Lung (tissue), 12 donors: ENCODE data around the gene ABHD4. TPM values are rescaled to one million over a fixed set of nuclear protein-coding genes. Genes with fewer than 3 reads are reported as not detected.

ENCODE experiments used
- ATAC-seq: fragments of 200-7000 bp; cut with Tn5 transposase; one replicate; pipeline ENCODE4 v1.9.1; 2020; ENCODE audit warnings: moderate number of reproducible peaks; ENCODE audit not compliant: insufficient read depth, low FRiP score
- DNase-seq, 3 donors: peaks; one replicate each; pipeline ENCODE4 v3.0.0-alpha.2; 2013 to 2017
- H3K27ac ChIP-seq, 2 donors: one replicate each; pipeline ENCODE4 v1.5.1; 2013; ENCODE audit warnings: mild to moderate bottlenecking in 2 of 2, moderate library complexity in 2 of 2, control low read depth in 1 of 2, inconsistent platforms in 1 of 2, low read depth in 1 of 2, low read length in 1 of 2
- H3K27me3 ChIP-seq, 3 donors: one replicate each; pipeline ENCODE4 v1.5.1; 2013; ENCODE audit warnings: low read length in 2 of 3; ENCODE audit not compliant: control insufficient read depth in 3 of 3, insufficient read depth in 3 of 3
- H3K36me3 ChIP-seq, 4 donors: one replicate each; pipeline ENCODE4 v1.5.1; 2013; ENCODE audit warnings: low read length in 4 of 4, mild to moderate bottlenecking in 1 of 4, moderate library complexity in 1 of 4; ENCODE audit not compliant: control insufficient read depth in 4 of 4, insufficient read depth in 4 of 4
- H3K4me1 ChIP-seq, 5 donors: one replicate each; pipeline ENCODE4 v1.5.1; 2013; ENCODE audit warnings: low read length in 5 of 5, mild to moderate bottlenecking in 2 of 5, moderate library complexity in 1 of 5; ENCODE audit not compliant: control insufficient read depth in 5 of 5, insufficient read depth in 5 of 5
- H3K4me3 ChIP-seq: one replicate; pipeline ENCODE4 v1.5.1; 2013; ENCODE audit warnings: mild to moderate bottlenecking, control low read depth, moderate library complexity
- H3K9ac ChIP-seq, 2 donors: one replicate each; pipeline ENCODE4 v1.5.1; 2013; ENCODE audit warnings: low read length in 2 of 2, control low read depth in 1 of 2; ENCODE audit not compliant: insufficient read depth in 1 of 2
- H3K9me3 ChIP-seq, 4 donors: one replicate each; pipeline ENCODE4 v1.5.1; 2013; ENCODE audit warnings: low read length in 3 of 4, mild to moderate bottlenecking in 1 of 4, moderate library complexity in 1 of 4; ENCODE audit not compliant: control insufficient read depth in 4 of 4, insufficient read depth in 3 of 4
- WGBS, 2 donors: extraction: QIAGEN DNeasy Blood & Tissue Kit; methylation state at CpG; one replicate each; pipeline ENCODE4 v1.1.7; 2013; 5-methylcytosine and 5-hydroxymethylcytosine counted together
- polyA plus RNA-seq, 2 donors: library from polyadenylated mRNA; stranded (reverse); fragments of 200-250 nt; gene quantifications; one replicate each; pipeline ENCODE4 v1.2.1, GENCODE V29; 2013
- total RNA-seq, 2 donors: library from RNA; depleted of rRNA in 1 of 2; stranded (reverse); fragments of >200 nt in 1 of 2; gene quantifications; one replicate each; pipeline ENCODE4 v1.2.1, GENCODE V29; 2014 to 2021
- TF ChIP-seq, protein P1 (sequence below): IDR thresholded peaks from 2 replicates; pipeline ENCODE4 v1.5.1; 2012; ENCODE audit warnings: mild to moderate bottlenecking; ENCODE audit errors: control extremely low read depth, extremely low read depth
- donor health status: control.
- donor health status: control.
- donor health status: Bipolar disorder and iron deficiency.
- donor health status: healthy.
- donor health status: DM: yes; HTN: yes; CAD: no.

The ABHD4 gene
- total and polyA plus RNA-seq, 4 donors: 14.9 to 34.0 (median 23.9) TPM

- Histone ChIP-seq H3K9ac (no peak overlapping the region), H3K27me3 (no peaks in the 10 kb centered on the region), H3K4me3 (no peak overlapping the region), H3K27ac (no peak overlapping the region), H3K36me3 (no peaks in the 10 kb centered on the region), H3K4me1 (peaks cover 0 to 1% (median 0%) of the 10 kb centered on the region in 5 donors), H3K9me3 (no peaks in the 10 kb centered on the region)
- ATAC-seq (no peak), DNase-seq (peak in 1 of 3 donors; percentile 44)
- TF ChIP-seq, protein P1, sequence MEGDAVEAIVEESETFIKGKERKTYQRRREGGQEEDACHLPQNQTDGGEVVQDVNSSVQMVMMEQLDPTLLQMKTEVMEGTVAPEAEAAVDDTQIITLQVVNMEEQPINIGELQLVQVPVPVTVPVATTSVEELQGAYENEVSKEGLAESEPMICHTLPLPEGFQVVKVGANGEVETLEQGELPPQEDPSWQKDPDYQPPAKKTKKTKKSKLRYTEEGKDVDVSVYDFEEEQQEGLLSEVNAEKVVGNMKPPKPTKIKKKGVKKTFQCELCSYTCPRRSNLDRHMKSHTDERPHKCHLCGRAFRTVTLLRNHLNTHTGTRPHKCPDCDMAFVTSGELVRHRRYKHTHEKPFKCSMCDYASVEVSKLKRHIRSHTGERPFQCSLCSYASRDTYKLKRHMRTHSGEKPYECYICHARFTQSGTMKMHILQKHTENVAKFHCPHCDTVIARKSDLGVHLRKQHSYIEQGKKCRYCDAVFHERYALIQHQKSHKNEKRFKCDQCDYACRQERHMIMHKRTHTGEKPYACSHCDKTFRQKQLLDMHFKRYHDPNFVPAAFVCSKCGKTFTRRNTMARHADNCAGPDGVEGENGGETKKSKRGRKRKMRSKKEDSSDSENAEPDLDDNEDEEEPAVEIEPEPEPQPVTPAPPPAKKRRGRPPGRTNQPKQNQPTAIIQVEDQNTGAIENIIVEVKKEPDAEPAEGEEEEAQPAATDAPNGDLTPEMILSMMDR: no peak
- WGBS, 2 donors: 6 to 44% methylated on average over 2 of the region's 2 CpGs
These were observed 24.9 kb downstream of the ABHD4 start for GRCh38 chr14:22623047-22623446.

DNA sequence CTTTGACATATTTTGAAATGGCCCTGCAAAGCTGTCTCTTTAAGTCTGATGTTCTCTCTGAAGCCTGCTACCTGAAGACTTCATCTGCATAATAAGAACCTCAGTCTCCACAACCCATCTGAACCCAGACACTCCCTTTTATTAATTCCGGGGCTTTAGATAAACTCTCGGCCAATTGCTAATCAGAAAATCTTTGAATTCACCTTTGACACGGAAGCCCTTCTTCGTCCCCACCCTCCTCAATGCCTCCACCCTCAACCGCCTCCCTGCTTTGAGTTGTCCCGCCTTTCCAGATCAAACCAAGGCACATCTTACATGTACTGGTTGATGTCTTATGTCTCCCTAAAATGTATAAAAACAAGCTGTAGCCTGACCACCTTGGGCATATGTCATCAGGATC lies 28.5 kb downstream of the ABHD4 start:
- Histone ChIP-seq H3K27ac (no peak overlapping the region), H3K4me1 (peaks cover 0 to 1% (median 0%) of the 10 kb centered on the region in 5 donors), H3K4me3 (no peak overlapping the region), H3K36me3 (no peaks in the 10 kb centered on the region), H3K9me3 (peaks cover 0 to 2% (median 0%) of the 10 kb centered on the region in 4 donors), H3K9ac (no peak overlapping the region), H3K27me3 (no peaks in the 10 kb centered on the region)
- TF ChIP-seq, protein P1: no peak
- ATAC-seq (no peak), DNase-seq (no peak)
- 93% methylated on average over 6 of the region's 6 CpGs for WGBS, 2 donors

- no peak for DNase-seq
- no peak overlapping the region for H3K4me3 ChIP-seq
- ATAC-seq: no peak
- H3K4me1 ChIP-seq: peaks cover 0 to 1% (median 0%) of the 10 kb centered on the region in 5 donors
- WGBS, 2 donors: 75 to 82% methylated on average over 7 of the region's 7 CpGs
- no peak overlapping the region for H3K9ac ChIP-seq
- H3K36me3 ChIP-seq: no peaks in the 10 kb centered on the region
- peaks cover 0 to 2% (median 0%) of the 10 kb centered on the region in 4 donors for H3K9me3 ChIP-seq
- H3K27ac ChIP-seq: no peak overlapping the region
- TF ChIP-seq, protein P1: no peak
- no peaks in the 10 kb centered on the region for H3K27me3 ChIP-seq
These were observed 29.6 kb downstream of the ABHD4 start for GRCh38 chr14:22627506-22628263.
